Cardiac fibroblast (primary cell): ENCODE results near the gene GNAZ.

ENCODE experiments used
- DNase-seq, 2 donors: peaks; one replicate each; pipeline versions ENCODE4 v3.0.0 to v3.0.0-alpha.2; 2010; ENCODE audit warnings: low read depth in 2 of 2
- H3K4me3 ChIP-seq, 2 donors: replicated peaks in 1 of 2; 1 replicate in 1 of 2; 2 replicates in 1 of 2; pipeline ENCODE4 v1.5.1; 2011; ENCODE audit warnings: low read depth in 2 of 2, low read length in 2 of 2, mild to moderate bottlenecking in 2 of 2, moderate library complexity in 1 of 2
- CTCF ChIP-seq: IDR thresholded peaks from one replicate; pipeline ENCODE4 v1.5.1; 2011; ENCODE audit warnings: low read depth, mild to moderate bottlenecking, low read length, inconsistent platforms

GNAZ gene

GRCh38 chr22:23110190-23110921 is 40.0 kb downstream of the GNAZ start:
- no peak for TF ChIP-seq CTCF
- no peak overlapping the region for H3K4me3 ChIP-seq
- peak in 1 of 2 donors; percentile 4 for DNase-seq

GRCh38 chr22:23110922-23111527 is 40.7 kb downstream of the GNAZ start:
- DNase-seq = peak in 1 of 2 donors; percentile 1
- no peak for TF ChIP-seq CTCF
- no peak overlapping the region for H3K4me3 ChIP-seq

- no peak for DNase-seq
- no peak overlapping the region for H3K4me3 ChIP-seq
- no peak for TF ChIP-seq CTCF
These were observed 42.2 kb downstream of the GNAZ start for GRCh38 chr22:23112472-23113012.

GRCh38 chr22:23113067-23113846 is 42.9 kb downstream of the GNAZ start:
- peak; percentile 46 to 49 for DNase-seq
- H3K4me3 ChIP-seq = no peak overlapping the region

GRCh38 chr22:23113847-23114720 is 43.8 kb downstream of the GNAZ start:
- TF ChIP-seq CTCF = no peak
- H3K4me3 ChIP-seq = no peak overlapping the region
- DNase-seq = no peak

More at GRCh38 chr22:23113067-23113846, 42.9 kb downstream of the GNAZ start:
- no peak for TF ChIP-seq CTCF

- TF ChIP-seq CTCF = no peak
- no peak for DNase-seq
- no peak overlapping the region for H3K4me3 ChIP-seq
These were observed 44.4 kb downstream of the GNAZ start for GRCh38 chr22:23114721-23115020.
